UCSD-AML1 (cell line): ENCODE measurements around the gene SLC16A11.
"Not testable (repeated sequence)": the region's sequence is repeated elsewhere in the genome, so short reads cannot be mapped to it uniquely, and the experiment has no call there.

Source experiments
- DNase-seq: peaks from one replicate; lab custom pipeline; 2025; ENCODE audit not compliant: unreplicated experiment; lab: John Stamatoyannopoulos, UW

The SLC16A11 gene, protein sequence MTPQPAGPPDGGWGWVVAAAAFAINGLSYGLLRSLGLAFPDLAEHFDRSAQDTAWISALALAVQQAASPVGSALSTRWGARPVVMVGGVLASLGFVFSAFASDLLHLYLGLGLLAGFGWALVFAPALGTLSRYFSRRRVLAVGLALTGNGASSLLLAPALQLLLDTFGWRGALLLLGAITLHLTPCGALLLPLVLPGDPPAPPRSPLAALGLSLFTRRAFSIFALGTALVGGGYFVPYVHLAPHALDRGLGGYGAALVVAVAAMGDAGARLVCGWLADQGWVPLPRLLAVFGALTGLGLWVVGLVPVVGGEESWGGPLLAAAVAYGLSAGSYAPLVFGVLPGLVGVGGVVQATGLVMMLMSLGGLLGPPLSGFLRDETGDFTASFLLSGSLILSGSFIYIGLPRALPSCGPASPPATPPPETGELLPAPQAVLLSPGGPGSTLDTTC

GRCh38 chr17:7043497-7044198, at the start of gene SLC16A11:
Gene SLC16A11, minus strand, starts transcription at chr17:7044092. Its CDS starts 579 bp downstream, at chr17:7043513.
- no peak for DNase-seq

- DNase-seq: not testable (repeated sequence)
Measured at GRCh38 chr17:7091311-7092005, 47.6 kb upstream of the SLC16A11 start.

DNA sequence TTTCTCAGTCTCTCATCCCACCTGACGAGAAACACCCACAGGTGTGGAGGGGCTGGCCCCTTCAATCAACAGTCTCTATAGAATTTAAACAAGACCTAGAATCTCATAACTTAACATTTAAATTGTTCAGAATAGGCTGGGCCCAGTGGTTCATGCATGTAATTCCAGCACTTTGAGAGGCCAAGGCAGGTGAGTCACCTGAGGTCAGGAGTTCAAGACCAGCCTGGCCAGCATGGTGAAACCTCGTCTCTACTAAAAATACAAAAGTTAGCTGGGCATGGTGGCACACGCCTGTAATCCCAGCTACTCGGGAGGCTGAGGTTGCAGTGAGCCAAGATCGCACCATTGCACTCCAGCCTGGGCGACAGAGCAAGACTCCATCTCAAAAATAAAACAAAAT, 45.7 kb upstream of the SLC16A11 start:
- DNase-seq: not testable (repeated sequence)

GRCh38 chr17:7088442-7088841, 44.5 kb upstream of the SLC16A11 start:
- not testable (repeated sequence) for DNase-seq

DNA sequence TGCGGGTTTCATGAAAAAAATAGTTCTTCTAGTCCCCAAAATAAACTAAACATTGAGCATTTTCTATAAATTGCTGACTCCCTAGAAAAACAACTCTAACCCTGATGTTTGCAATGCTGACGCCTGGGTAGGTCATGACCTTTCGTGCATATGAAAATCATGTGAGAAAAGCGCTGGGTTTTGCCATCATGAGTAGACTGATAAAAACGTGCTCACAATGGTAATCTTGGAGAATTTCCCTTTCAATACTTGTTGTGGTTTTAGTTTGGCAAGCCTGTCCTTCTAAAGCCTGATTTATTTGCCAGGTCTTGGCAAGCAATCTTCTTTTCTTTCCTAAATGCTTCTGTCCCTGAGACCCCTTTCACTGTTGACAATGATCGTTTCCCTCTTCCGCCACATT, 40.2 kb upstream of the SLC16A11 start:
- DNase-seq: no peak

DNA sequence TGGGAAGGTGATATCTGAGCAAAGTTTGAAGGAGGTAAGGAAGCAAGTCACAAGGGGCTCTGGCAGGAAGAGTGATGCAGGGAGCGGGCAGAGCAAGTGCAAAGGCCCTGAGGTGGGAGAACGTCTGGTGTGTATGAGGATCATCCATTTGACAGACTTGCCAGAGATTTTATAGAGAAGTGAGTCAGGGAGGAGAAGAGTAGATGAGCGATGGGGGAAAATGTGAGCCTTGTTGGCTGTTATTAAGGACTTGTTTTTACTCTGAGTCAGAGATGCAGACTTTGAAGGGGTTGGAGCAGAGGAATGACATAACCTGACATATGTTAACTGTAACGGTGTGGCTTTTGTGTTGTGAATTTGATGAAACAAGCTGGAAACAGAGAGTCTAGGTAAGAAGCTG, 39.7 kb upstream of the SLC16A11 start:
- no peak for DNase-seq

GRCh38 chr17:7081341-7082062, 37.6 kb upstream of the SLC16A11 start:
- DNase-seq: peak; percentile 77

GRCh38 chr17:7080456-7081041, 36.7 kb upstream of the SLC16A11 start:
- no peak for DNase-seq

GRCh38 chr17:7079581-7080455, 35.9 kb upstream of the SLC16A11 start, which contains the start of gene CLEC10A:
Gene CLEC10A, minus strand, starts transcription at chr17:7080251. Its CDS starts 1,439 bp downstream, at chr17:7078812.
- DNase-seq: peak; percentile 40

GRCh38 chr17:7078711-7079110, 34.8 kb upstream of the SLC16A11 start:
- DNase-seq: no peak

GRCh38 chr17:7077911-7078546, 34.1 kb upstream of the SLC16A11 start:
- no peak for DNase-seq

GRCh38 chr17:7074931-7075330, 31.0 kb upstream of the SLC16A11 start:
- DNase-seq: no peak

GRCh38 chr17:7072406-7072805, 28.5 kb upstream of the SLC16A11 start:
- no peak for DNase-seq

- DNase-seq: no peak
Measured at GRCh38 chr17:7070712-7071111, 26.8 kb upstream of the SLC16A11 start.

- DNase-seq: no peak
Measured at GRCh38 chr17:7068268-7068667, 24.4 kb upstream of the SLC16A11 start.

DNA sequence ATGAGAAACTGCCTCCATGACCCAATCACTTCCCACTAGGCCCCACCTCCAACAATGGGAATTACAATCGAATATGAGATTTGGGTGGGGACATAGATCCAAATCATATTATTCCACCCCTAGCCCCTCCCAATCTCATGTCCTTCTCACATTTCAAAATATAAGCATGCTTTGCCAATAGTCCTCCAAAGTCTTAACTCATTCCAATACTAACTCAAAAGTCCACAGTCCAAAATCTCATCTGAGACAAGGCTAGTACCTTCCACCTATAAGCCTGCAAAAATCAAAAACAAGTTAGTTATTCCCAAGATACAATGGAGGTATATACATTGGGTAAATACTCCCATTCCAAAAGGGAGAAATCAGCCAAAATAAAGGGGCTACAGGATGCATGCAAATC, 23.3 kb upstream of the SLC16A11 start:
- no peak for DNase-seq

GRCh38 chr17:7064261-7064660, 20.4 kb upstream of the SLC16A11 start:
- DNase-seq: no peak

DNA sequence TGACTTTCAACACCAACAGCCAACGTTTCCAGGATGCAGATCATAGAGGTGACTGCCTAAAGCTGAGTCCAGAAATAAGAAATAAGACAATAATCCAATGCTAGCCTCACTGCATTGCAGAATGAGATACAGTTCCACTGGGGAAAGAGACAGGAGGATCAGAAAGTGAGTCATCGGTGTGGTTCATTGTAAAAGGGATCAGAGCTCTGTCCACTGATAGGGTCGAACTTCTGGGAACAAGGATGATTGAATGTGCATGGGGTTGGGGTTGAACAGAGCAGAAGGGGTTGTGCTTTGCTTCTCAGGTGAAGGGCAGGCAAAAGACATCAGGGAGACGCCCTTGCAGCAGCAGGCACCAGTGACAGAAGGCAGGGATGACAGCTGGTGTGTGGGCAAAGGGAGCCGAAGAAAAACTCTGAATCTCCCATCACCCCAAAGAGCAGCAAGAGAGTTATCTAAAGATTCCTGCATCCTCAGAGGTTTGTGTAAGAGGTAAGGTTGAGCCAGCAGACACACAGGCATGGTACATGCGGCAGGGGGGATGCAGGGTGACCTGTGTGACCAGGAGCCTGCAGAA, 19.7 kb upstream of the SLC16A11 start:
- no peak for DNase-seq
